HCT116 (cell line): ENCODE measurements around the gene OPALIN.

ENCODE experiments used
- CEBPB ChIP-seq: IDR thresholded peaks from 2 replicates; pipeline ENCODE4 v1.6.1; 2012; ENCODE audit warnings: low read depth
- ELF1 ChIP-seq: IDR thresholded peaks from 2 replicates; pipeline ENCODE4 v1.6.1; 2012; ENCODE audit warnings: low read depth, borderline replicate concordance
- EZH2 ChIP-seq: fragments of 200-600 bp; sonication (generic); IDR thresholded peaks from 2 replicates; pipeline ENCODE4 v1.6.1; 2017; ENCODE audit warnings: antibody characterized with exemption, mixed run types
- EZH2phosphoT487 ChIP-seq: fragments of 200-600 bp; IDR thresholded peaks from 2 replicates; pipeline ENCODE4 v1.6.1; 2018; ENCODE audit warnings: antibody characterized with exemption, borderline replicate concordance
- JUND ChIP-seq: IDR thresholded peaks from 2 replicates; pipeline ENCODE4 v1.6.1; 2012
- POLR2A ChIP-seq: IDR thresholded peaks from 2 replicates; pipeline ENCODE4 v1.7.0; 2011; ENCODE audit warnings: borderline replicate concordance; ENCODE audit not compliant: insufficient read depth, insufficient read length; ENCODE audit errors: extremely low read depth
- POLR2AphosphoS5 ChIP-seq: IDR thresholded peaks from 2 replicates; pipeline ENCODE4 v1.6.1; 2011; ENCODE audit warnings: mild to moderate bottlenecking, low read depth, low read length, moderate library complexity
- RAD21 ChIP-seq: IDR thresholded peaks from 2 replicates; pipeline ENCODE4 v1.6.1; 2012; ENCODE audit warnings: low read depth, mild to moderate bottlenecking
- SIN3A ChIP-seq: IDR thresholded peaks from 2 replicates; pipeline ENCODE4 v1.6.1; 2012; ENCODE audit warnings: low read depth
- ZBTB33 ChIP-seq: IDR thresholded peaks from 2 replicates; pipeline ENCODE4 v1.6.1; 2011; ENCODE audit warnings: mild to moderate bottlenecking, low read length, moderate library complexity; ENCODE audit not compliant: insufficient replicate concordance; ENCODE audit errors: extremely low read depth
- ZFX ChIP-seq: fragments of 450-650 bp; IDR thresholded peaks from 2 replicates; pipeline ENCODE4 v1.6.1; 2017
- TF ChIP-seq, protein P1 (sequence below), 3 experiments: fragments of 200-600 bp in 1 of 3; sonication (generic) in 1 of 3; IDR thresholded peaks in 2 of 3; conservative IDR thresholded peaks in 1 of 3; 2 replicates each; pipeline ENCODE4 v1.5.1; 2012 to 2017; ENCODE audit warnings: low read depth in 2 of 3, low read length in 2 of 3, antibody characterized with exemption in 1 of 3, borderline replicate concordance in 1 of 3, control low read depth in 1 of 3, mild to moderate bottlenecking in 1 of 3, mixed read lengths in 1 of 3, mixed run types in 1 of 3, moderate library complexity in 1 of 3; ENCODE audit not compliant: insufficient read depth in 1 of 3
- TF ChIP-seq, protein P2 (sequence below): IDR thresholded peaks from 2 replicates; pipeline ENCODE4 v1.6.1; 2012; ENCODE audit warnings: low read depth

DNA sequence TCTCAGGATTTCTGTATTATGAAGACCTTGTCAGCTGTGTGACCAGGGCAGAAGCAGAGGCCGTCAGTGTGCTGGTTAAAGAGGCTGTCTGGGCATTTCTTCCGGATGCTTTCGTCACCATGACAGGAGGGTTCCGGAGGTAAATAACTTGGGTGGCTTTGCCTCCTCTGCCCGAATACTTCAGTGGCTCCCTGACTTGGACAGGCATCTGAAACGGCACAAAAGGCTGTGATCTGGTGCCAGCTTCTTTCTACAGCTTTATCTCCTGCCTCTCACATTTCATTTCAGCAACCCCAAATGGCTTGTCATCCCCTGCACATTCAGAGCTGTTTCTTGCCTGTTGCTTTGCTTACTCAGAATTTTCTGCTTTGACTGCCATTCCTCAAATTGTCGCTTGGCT, 31.3 kb downstream of the OPALIN start:
- TF ChIP-seq EZH2 (no peak), EZH2phosphoT487 (no peak), CEBPB (no peak), POLR2AphosphoS5 (no peak), ZBTB33 (no peak), RAD21 (no peak), POLR2A (no peak), SIN3A (no peak), JUND (no peak), ELF1 (no peak), ZFX (no peak)
- TF ChIP-seq, protein P1, sequence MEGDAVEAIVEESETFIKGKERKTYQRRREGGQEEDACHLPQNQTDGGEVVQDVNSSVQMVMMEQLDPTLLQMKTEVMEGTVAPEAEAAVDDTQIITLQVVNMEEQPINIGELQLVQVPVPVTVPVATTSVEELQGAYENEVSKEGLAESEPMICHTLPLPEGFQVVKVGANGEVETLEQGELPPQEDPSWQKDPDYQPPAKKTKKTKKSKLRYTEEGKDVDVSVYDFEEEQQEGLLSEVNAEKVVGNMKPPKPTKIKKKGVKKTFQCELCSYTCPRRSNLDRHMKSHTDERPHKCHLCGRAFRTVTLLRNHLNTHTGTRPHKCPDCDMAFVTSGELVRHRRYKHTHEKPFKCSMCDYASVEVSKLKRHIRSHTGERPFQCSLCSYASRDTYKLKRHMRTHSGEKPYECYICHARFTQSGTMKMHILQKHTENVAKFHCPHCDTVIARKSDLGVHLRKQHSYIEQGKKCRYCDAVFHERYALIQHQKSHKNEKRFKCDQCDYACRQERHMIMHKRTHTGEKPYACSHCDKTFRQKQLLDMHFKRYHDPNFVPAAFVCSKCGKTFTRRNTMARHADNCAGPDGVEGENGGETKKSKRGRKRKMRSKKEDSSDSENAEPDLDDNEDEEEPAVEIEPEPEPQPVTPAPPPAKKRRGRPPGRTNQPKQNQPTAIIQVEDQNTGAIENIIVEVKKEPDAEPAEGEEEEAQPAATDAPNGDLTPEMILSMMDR (IDR thresholded peaks at IDR 0.05 in 2 of 3, conservative IDR thresholded peaks at IDR 0.05 in 1 of 3; ENCODE audit: borderline replicate concordance in 1 of 3, insufficient read depth in 1 of 3, low read depth in 2 of 3, low read length in 2 of 3), result no peak
- TF ChIP-seq, protein P2, sequence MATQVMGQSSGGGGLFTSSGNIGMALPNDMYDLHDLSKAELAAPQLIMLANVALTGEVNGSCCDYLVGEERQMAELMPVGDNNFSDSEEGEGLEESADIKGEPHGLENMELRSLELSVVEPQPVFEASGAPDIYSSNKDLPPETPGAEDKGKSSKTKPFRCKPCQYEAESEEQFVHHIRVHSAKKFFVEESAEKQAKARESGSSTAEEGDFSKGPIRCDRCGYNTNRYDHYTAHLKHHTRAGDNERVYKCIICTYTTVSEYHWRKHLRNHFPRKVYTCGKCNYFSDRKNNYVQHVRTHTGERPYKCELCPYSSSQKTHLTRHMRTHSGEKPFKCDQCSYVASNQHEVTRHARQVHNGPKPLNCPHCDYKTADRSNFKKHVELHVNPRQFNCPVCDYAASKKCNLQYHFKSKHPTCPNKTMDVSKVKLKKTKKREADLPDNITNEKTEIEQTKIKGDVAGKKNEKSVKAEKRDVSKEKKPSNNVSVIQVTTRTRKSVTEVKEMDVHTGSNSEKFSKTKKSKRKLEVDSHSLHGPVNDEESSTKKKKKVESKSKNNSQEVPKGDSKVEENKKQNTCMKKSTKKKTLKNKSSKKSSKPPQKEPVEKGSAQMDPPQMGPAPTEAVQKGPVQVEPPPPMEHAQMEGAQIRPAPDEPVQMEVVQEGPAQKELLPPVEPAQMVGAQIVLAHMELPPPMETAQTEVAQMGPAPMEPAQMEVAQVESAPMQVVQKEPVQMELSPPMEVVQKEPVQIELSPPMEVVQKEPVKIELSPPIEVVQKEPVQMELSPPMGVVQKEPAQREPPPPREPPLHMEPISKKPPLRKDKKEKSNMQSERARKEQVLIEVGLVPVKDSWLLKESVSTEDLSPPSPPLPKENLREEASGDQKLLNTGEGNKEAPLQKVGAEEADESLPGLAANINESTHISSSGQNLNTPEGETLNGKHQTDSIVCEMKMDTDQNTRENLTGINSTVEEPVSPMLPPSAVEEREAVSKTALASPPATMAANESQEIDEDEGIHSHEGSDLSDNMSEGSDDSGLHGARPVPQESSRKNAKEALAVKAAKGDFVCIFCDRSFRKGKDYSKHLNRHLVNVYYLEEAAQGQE, result no peak
